Endodermal cell (in vitro differentiated cells): ENCODE measurements around the gene ERGIC1. TPM values are rescaled to one million over a fixed set of nuclear protein-coding genes. Genes with fewer than 3 reads are reported as not detected.

Source experiments
- DNase-seq: peaks from one replicate; pipeline ENCODE4 v3.0.0-alpha.2; 2017
- H3K27ac ChIP-seq: 2 replicates; pipeline ENCODE4 v1.5.1; 2013; ENCODE audit warnings: mild to moderate bottlenecking, low read depth, low read length, moderate library complexity
- H3K27me3 ChIP-seq: 2 replicates; pipeline ENCODE4 v1.6.1; 2013; ENCODE audit warnings: mild to moderate bottlenecking, low read length, moderate library complexity; ENCODE audit not compliant: insufficient read depth, control insufficient read depth, poor library complexity, severe bottlenecking
- H3K36me3 ChIP-seq: 2 replicates; pipeline ENCODE4 v1.7.0; 2013; ENCODE audit warnings: mild to moderate bottlenecking, low read length, moderate library complexity; ENCODE audit not compliant: control insufficient read depth, insufficient read depth
- H3K4me1 ChIP-seq: one replicate; pipeline ENCODE4 v1.7.0; 2013; ENCODE audit warnings: low read length; ENCODE audit not compliant: control insufficient read depth, insufficient read depth
- H3K4me3 ChIP-seq: 2 replicates; pipeline ENCODE4 v1.5.1; 2013; ENCODE audit warnings: mild to moderate bottlenecking, low read length, moderate library complexity
- H3K9ac ChIP-seq: 2 replicates; pipeline ENCODE4 v1.6.1; 2013; ENCODE audit warnings: mild to moderate bottlenecking, low read length, moderate library complexity; ENCODE audit not compliant: poor library complexity, severe bottlenecking; ENCODE audit errors: extremely low read depth
- H3K9me3 ChIP-seq: 2 replicates; pipeline ENCODE4 v1.6.1; 2013; ENCODE audit warnings: mild to moderate bottlenecking, low read length, moderate library complexity; ENCODE audit not compliant: control insufficient read depth
- H3K27ac Mint-ChIP-seq: 2 replicates; pipeline ENCODE4 v1.8.0; 2020; ENCODE audit warnings: mixed read lengths
- H3K27me3 Mint-ChIP-seq: 2 replicates; pipeline ENCODE4 v1.8.0; 2021; ENCODE audit warnings: mild to moderate bottlenecking, mixed read lengths; ENCODE audit not compliant: insufficient read depth
- H3K36me3 Mint-ChIP-seq: 2 replicates; pipeline ENCODE4 v1.8.0; 2020; ENCODE audit warnings: low read depth, mixed read lengths
- H3K4me1 Mint-ChIP-seq: 2 replicates; pipeline ENCODE4 v1.8.0; 2020; ENCODE audit warnings: mixed read lengths
- H3K4me3 Mint-ChIP-seq: 2 replicates; pipeline ENCODE4 v1.8.0; 2020; ENCODE audit warnings: mild to moderate bottlenecking, moderate library complexity, mixed read lengths
- H3K9me3 Mint-ChIP-seq: 2 replicates; pipeline ENCODE4 v1.8.0; 2020; ENCODE audit warnings: mild to moderate bottlenecking, mixed read lengths
- CTCF ChIP-seq: fragments of 200-600 bp; sonication (generic); conservative IDR thresholded peaks from 2 replicates; pipeline ENCODE4 v1.5.0; 2021; ENCODE audit warnings: antibody characterized with exemption, mild to moderate bottlenecking
- WGBS, 2 experiments: methylation state at CpG; one replicate each; pipeline versions ENCODE4 v1.1.5 to v1.1.7; 2013; ENCODE audit warnings: missing lambda C conversion rate in 2 of 2, mixed read lengths in 1 of 2; ENCODE audit not compliant: insufficient coverage in 1 of 2, insufficient read length in 1 of 2; 5-methylcytosine and 5-hydroxymethylcytosine counted together
- total RNA-seq, 2 donors: library from RNA; stranded (reverse); fragmentation: NEBNext Ultra II Directional in 1 of 2; extraction: Animal tissue kit (Norgen Biotek cat#: 25700) in 1 of 2; gene quantifications; 2 replicates in 1 of 2; 3 replicates in 1 of 2; pipeline ENCODE4 v1.2.1, GENCODE V29; 2021

Gene ERGIC1
- total RNA-seq, 2 donors from 2014 or later: 81.9 to 94.8 TPM

GRCh38 chr5:172854971-172855370, 20.9 kb downstream of the ERGIC1 start:
- Histone ChIP-seq H3K9ac (no peak overlapping the region), H3K4me3 (no peak overlapping the region), H3K4me1 (no peaks in the 10 kb centered on the region), H3K27me3 (no peaks in the 10 kb centered on the region), H3K9me3 (no peaks in the 10 kb centered on the region), H3K36me3 (peaks cover 9% of the 10 kb centered on the region), H3K27ac (no peak overlapping the region)
- Mint-ChIP-seq H3K27ac (no peak overlapping the region), H3K4me1 (peaks cover 18% of the 10 kb centered on the region), H3K9me3 (no peaks in the 10 kb centered on the region), H3K27me3 (no peaks in the 10 kb centered on the region), H3K36me3 (peaks cover 18% of the 10 kb centered on the region), H3K4me3 (no peak overlapping the region)
- WGBS, 2 experiments: 80 to 96% methylated on average over 2 to 5 of the region's 5 CpGs
- no peak for DNase-seq
- TF ChIP-seq CTCF: no peak

- peaks cover 9% of the 10 kb centered on the region for H3K36me3 ChIP-seq
- peak overlapping the region; percentile 31 for H3K27ac Mint-ChIP-seq
- H3K4me1 ChIP-seq: no peaks in the 10 kb centered on the region
Observed at GRCh38 chr5:172855597-172856292, 21.7 kb downstream of the ERGIC1 start.

GRCh38 chr5:172856336-172856735, 22.3 kb downstream of the ERGIC1 start:
- Mint-ChIP-seq H3K27me3 (no peaks in the 10 kb centered on the region), H3K4me3 (no peak overlapping the region), H3K4me1 (peaks cover 18% of the 10 kb centered on the region), H3K36me3 (peaks cover 17% of the 10 kb centered on the region), H3K27ac (peak overlapping the region; percentile 31), H3K9me3 (no peaks in the 10 kb centered on the region)
- no peak overlapping the region for H3K27ac ChIP-seq
- TF ChIP-seq CTCF: no peak
- no peaks in the 10 kb centered on the region for H3K9me3 ChIP-seq
- H3K4me3 ChIP-seq: no peak overlapping the region
- peaks cover 12% of the 10 kb centered on the region for H3K36me3 ChIP-seq
- WGBS, 2 experiments: 91 to 100% methylated on average over 1 to 4 of the region's 4 CpGs
- H3K9ac ChIP-seq: no peak overlapping the region
- no peaks in the 10 kb centered on the region for H3K4me1 ChIP-seq
- DNase-seq: no peak
- no peaks in the 10 kb centered on the region for H3K27me3 ChIP-seq

More at GRCh38 chr5:172855597-172856292, 21.7 kb downstream of the ERGIC1 start:
- Histone ChIP-seq H3K9ac (no peak overlapping the region), H3K4me3 (no peak overlapping the region), H3K27ac (no peak overlapping the region), H3K9me3 (no peaks in the 10 kb centered on the region), H3K27me3 (no peaks in the 10 kb centered on the region)
- Mint-ChIP-seq H3K36me3 (peaks cover 17% of the 10 kb centered on the region), H3K9me3 (no peaks in the 10 kb centered on the region), H3K4me1 (peaks cover 18% of the 10 kb centered on the region), H3K27me3 (no peaks in the 10 kb centered on the region), H3K4me3 (no peak overlapping the region)
- no peak for DNase-seq
- WGBS, 2 experiments: 87 to 99% methylated on average over 14 to 18 of the region's 18 CpGs
- TF ChIP-seq CTCF: no peak
